GM19438 (cell line): ENCODE results near the gene STAT4.

Experiments
- ATAC-seq: cut with Tn5 transposase; IDR thresholded peaks from one replicate; pipeline ENCODE4 v1.9.1; 2021; ENCODE audit warnings: low read depth; ENCODE audit not compliant: unreplicated experiment

Gene STAT4

GRCh38 chr2:191150600-191151330 is at the start of gene STAT4:
STAT4 (minus strand) TSS chr2:191150994; CDS start chr2:191148203, 2,791 bp downstream.
- peak; percentile 87 for ATAC-seq

DNA sequence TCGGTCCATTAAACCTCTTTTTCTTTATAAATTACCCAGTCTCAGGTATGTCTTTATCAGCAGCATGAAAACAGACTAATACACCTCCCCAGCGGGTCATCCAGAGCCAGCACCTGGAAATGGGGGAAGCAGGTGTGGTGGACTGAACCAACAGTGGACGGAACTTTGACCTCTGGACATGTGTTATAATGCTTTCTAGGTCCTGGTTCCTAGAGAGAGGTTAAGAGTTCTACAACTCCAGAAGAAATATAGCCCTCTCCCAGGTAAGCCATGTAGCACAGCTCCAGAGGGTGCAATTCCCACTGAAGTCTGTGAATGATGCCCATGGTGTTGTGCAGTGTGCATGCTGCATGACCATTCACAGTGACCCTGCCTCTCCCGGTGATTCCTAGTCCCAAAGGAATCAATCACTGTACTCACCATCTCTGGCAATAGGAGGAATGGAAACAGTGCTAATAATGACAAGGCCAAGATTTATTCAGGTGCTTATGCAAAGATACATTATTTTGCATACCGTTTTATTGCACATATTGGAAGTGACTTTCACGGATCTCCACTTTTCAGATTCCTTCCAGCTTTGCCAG is 49.2 kb upstream of the STAT4 start:
- ATAC-seq, result no peak

DNA sequence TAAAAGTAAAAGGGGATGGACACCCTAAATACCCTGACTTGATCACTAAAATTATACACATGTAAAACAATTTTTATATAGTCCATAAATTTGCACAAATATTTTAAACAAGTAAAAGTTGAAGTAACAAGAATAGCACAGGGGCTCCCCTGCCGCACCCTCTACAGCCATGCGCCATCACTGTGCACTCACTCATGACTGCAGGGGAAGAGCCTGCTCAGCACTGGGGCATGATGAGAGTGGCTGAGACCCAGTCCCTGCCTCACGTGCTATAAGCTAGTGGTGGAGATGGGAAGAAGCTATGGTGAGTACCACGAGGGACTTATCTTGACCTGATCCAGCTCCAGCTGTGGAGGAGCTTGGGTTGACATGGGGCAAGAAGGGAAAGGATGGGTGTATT is 47.5 kb upstream of the STAT4 start:
- no peak for ATAC-seq

DNA sequence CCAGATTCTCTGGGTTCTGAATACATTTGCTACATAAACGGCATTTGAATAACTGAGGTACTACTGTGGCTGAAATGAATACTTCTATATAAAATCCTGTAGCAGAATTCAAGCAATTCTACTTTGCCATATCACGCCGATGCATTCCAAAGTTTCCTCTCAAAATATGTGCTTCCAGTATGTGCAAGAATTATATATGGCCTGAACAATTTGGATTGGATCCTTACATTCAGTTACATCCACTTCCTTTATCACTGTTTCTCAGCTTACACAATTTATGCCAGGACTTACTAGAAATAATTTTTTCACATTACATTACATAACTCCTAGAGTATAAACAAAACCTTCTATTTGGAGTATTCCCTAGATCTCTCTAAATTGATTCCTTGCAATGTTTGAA is 46.3 kb upstream of the STAT4 start:
- ATAC-seq, result no peak

GRCh38 chr2:191195021-191195420 is 44.2 kb upstream of the STAT4 start:
- ATAC-seq, result no peak

GRCh38 chr2:191190861-191191552 is 40.2 kb upstream of the STAT4 start:
- ATAC-seq, result no peak

GRCh38 chr2:191190435-191190834 is 39.6 kb upstream of the STAT4 start:
- ATAC-seq, result no peak

DNA sequence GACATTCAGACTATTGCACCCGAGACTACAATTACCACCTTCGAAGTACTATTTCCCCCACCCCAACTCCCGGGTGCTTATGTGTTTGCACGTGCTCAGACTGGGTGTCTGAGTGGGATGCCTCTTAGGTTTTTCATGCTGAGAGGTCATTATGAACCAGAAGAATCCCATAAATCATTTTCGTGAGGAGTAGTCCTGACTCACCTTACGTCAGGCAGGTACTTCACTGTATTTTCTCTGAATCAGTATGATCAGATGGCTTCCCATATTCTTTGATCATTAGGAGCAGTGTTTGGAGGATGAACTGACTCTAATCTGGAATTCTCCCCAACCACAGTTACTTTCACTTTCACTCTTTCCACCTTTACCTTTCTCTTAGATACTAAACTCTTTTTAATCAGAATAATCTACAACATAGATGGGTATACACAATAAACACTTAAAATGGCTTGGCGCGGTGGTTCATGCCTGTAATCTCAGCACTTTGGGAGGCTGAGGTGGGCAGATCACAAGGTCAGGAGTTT is 38.4 kb upstream of the STAT4 start:
- ATAC-seq, result no peak

- no peak for ATAC-seq
Observed at GRCh38 chr2:191188550-191189093, 37.8 kb upstream of the STAT4 start.

DNA sequence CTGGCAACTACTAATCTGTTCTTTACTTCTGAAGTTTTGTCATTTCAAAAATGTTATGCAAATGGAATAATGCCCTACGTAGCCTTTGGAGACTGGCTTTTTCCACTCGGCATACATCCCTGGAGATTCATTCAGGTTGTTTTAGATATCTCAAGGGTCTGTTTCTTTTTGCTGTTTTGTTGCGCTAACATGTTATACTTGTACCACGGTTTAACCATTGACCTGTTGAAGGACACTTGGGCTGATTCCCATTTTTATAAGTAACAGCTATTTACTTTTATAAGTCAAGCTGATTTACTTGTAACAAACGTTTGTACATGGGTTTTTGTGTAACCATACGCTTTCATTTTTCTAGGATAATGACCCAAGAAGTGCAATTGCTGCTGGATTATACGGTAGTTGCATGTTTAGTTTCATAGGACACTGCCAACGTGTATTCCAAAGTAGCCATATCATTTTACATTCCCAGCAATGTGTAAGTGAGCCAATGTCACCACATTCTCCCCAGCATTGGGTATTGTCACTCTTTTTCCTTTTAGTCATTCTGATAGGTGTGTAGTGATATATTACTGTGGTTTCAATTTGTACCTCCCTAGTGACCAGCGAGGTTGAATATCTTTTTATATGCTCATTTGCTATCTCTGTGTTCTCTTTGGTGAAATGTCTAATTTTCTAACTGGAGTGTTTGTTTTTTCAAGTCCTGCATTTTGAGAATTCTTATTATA is 36.5 kb upstream of the STAT4 start:
- ATAC-seq, result no peak

GRCh38 chr2:191184457-191184856 is 33.7 kb upstream of the STAT4 start:
- no peak for ATAC-seq

DNA sequence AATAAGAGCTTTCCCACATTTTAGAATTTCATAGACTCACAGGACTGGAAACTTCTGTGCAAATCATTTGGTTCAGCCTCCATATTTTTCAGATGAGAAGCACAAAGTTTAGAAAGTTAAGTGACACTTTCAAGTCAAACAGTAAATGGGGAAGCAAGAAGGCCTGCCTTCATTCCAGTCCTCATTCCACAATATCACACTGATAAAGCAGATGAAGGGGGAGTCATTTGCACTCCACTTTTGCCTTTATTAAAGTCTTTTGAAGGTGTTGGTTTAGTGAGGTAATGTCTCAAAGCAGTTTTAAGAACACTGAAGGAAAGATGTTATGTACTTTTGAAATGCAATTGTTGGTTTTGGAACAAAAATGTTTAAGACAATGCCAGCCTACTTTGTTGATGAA is 32.7 kb upstream of the STAT4 start:
- ATAC-seq, result no peak

DNA sequence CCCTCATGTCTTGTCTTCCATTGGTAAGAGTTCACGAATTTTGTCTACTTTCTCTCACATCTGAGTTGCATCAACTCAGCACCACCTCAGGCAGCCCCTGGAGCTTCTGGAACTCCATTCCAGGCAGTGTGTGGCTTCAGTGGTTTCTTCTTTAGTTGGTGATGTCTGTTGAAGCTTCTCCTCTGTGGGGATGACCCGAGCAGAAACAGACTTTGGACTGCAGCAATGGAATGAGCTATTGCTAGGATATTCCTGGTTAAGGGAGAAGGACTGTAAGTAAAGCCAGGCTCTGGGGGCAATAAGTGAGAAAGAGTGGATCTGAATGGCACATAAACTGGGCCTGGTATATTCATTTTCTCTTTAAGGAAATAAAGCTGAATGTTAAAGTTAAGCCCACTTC is 32.3 kb upstream of the STAT4 start:
- no peak for ATAC-seq

DNA sequence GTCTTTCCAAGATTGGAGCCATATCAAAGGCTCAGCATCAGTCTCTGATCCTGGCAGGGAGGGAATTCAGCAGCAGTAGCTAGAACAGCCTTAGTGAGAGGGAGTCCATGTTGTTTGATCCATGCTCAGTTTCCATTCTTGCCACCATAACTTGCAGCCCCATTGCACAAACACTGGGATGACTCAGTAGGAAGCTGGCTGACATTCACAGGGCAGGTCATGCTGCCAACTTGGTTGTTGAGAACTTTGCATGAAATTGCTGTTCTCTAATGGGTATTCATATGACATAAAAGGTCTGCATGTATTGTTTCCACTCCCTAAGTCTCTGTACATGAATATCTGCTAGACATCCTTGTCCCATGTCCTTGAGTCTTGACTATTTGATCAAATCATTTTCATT is 29.9 kb upstream of the STAT4 start:
- ATAC-seq, result no peak

GRCh38 chr2:191180276-191180675 is 29.5 kb upstream of the STAT4 start:
- ATAC-seq, result no peak

GRCh38 chr2:191178806-191179514 is 28.2 kb upstream of the STAT4 start:
- ATAC-seq, result no peak

GRCh38 chr2:191177751-191178736 is 27.2 kb upstream of the STAT4 start:
- ATAC-seq, result no peak

- no peak for ATAC-seq
Observed at GRCh38 chr2:191176801-191177438, 26.1 kb upstream of the STAT4 start.
